ENCODE data around the gene FBXL5.

GRCh38 chr4:15692602-15693001 is 37.4 kb upstream of the FBXL5 start:
- TF ChIP-seq, protein P1, sequence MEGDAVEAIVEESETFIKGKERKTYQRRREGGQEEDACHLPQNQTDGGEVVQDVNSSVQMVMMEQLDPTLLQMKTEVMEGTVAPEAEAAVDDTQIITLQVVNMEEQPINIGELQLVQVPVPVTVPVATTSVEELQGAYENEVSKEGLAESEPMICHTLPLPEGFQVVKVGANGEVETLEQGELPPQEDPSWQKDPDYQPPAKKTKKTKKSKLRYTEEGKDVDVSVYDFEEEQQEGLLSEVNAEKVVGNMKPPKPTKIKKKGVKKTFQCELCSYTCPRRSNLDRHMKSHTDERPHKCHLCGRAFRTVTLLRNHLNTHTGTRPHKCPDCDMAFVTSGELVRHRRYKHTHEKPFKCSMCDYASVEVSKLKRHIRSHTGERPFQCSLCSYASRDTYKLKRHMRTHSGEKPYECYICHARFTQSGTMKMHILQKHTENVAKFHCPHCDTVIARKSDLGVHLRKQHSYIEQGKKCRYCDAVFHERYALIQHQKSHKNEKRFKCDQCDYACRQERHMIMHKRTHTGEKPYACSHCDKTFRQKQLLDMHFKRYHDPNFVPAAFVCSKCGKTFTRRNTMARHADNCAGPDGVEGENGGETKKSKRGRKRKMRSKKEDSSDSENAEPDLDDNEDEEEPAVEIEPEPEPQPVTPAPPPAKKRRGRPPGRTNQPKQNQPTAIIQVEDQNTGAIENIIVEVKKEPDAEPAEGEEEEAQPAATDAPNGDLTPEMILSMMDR (IDR thresholded peaks at IDR 0.05), result no peak
- TF ChIP-seq POLR2A (IDR thresholded peaks at IDR 0.05), result no peak
